K562 (cell line): ENCODE measurements around the gene PPP2R5A. TPM values are rescaled to one million over a fixed set of nuclear protein-coding genes. Genes with fewer than 3 reads are reported as not detected.

Source experiments
- CEBPB ChIP-seq: fragments of 450-650 bp; IDR thresholded peaks from 2 replicates; pipeline ENCODE4 v1.6.1; 2016; ENCODE audit warnings: missing genetic modification characterization, missing compliant biosample characterization
- E4F1 ChIP-seq: fragments of 250-450 bp; sonication (Bioruptor Pico); IDR thresholded peaks from 2 replicates; pipeline ENCODE4 v1.5.0; 2021; ENCODE audit warnings: mild to moderate bottlenecking, borderline replicate concordance
- EHMT2 ChIP-seq: fragments of 450-650 bp; IDR thresholded peaks from 2 replicates; pipeline ENCODE4 v1.6.1; 2018; ENCODE audit warnings: antibody characterized with exemption
- FOXJ2 ChIP-seq: fragments of 200-800 bp; sonication (Bioruptor generic); IDR thresholded peaks from 2 replicates; pipeline ENCODE4 v1.6.1; 2016; ENCODE audit warnings: missing genetic modification characterization, missing compliant biosample characterization
- HDAC3 ChIP-seq: fragments of 450-650 bp; IDR thresholded peaks from 2 replicates; pipeline ENCODE4 v1.6.1; 2018; ENCODE audit warnings: borderline replicate concordance, mild to moderate bottlenecking, moderate library complexity; ENCODE audit not compliant: partially characterized antibody
- HSF4 ChIP-seq: fragments of 250-450 bp; sonication (Bioruptor Pico); IDR thresholded peaks from 2 replicates; pipeline ENCODE4 v2.1.2; 2022; ENCODE audit warnings: mild to moderate bottlenecking, moderate library complexity, borderline replicate concordance
- NCOA2 ChIP-seq, 2 experiments: fragments of 450-650 bp; IDR thresholded peaks; 2 replicates each; pipeline ENCODE4 v1.6.1; 2018; ENCODE audit warnings: mild to moderate bottlenecking in 2 of 2, moderate library complexity in 1 of 2; ENCODE audit not compliant: partially characterized antibody in 2 of 2
- NFATC3 ChIP-seq: fragments of 450-650 bp; IDR thresholded peaks from 2 replicates; pipeline ENCODE4 v1.6.1; 2017; ENCODE audit warnings: mild to moderate bottlenecking
- NR2C1 ChIP-seq, 2 experiments: fragments of 450-650 bp; IDR thresholded peaks; 2 replicates each; pipeline ENCODE4 v1.6.1; 2017; ENCODE audit warnings: mild to moderate bottlenecking in 2 of 2, antibody characterized with exemption in 1 of 2, inconsistent platforms in 1 of 2, missing compliant biosample characterization in 1 of 2, missing genetic modification characterization in 1 of 2
- NR2F6 ChIP-seq: fragments of 450-650 bp; formaldehyde crosslinking; IDR thresholded peaks from 2 replicates; pipeline ENCODE4 v1.4.0; 2020; ENCODE audit warnings: mild to moderate bottlenecking
- POLR2B ChIP-seq: fragments of 450-650 bp; IDR thresholded peaks from 2 replicates; pipeline ENCODE4 v1.6.1; 2018; ENCODE audit warnings: low read depth; ENCODE audit not compliant: partially characterized antibody
- POLR2H ChIP-seq: IDR thresholded peaks from 2 replicates; pipeline ENCODE4 v1.6.1; 2016; ENCODE audit warnings: missing genetic modification characterization, low read depth, mild to moderate bottlenecking, control low read depth, missing compliant biosample characterization, moderate library complexity
- RBM22 ChIP-seq: fragments of 200-400 bp; formaldehyde crosslinking; IDR thresholded peaks from 2 replicates; pipeline ENCODE4 v1.6.1; 2018; ENCODE audit warnings: low read length, low read depth; ENCODE audit not compliant: poor library complexity, severe bottlenecking
- SMAD4 ChIP-seq: fragments of 250-450 bp; sonication (Bioruptor Pico); conservative IDR thresholded peaks from 2 replicates; pipeline ENCODE4 v1.8.0; 2021; ENCODE audit warnings: inconsistent platforms, mild to moderate bottlenecking, moderate library complexity
- SMARCE1 ChIP-seq: fragments of 450-650 bp; IDR thresholded peaks from 2 replicates; pipeline ENCODE4 v1.7.1; 2016; ENCODE audit warnings: mild to moderate bottlenecking
- ZBTB26 ChIP-seq: fragments of 450-650 bp; formaldehyde crosslinking; IDR thresholded peaks from 2 replicates; pipeline ENCODE4 v1.4.0; 2022; ENCODE audit warnings: missing genetic modification characterization
- ZFP30 ChIP-seq: fragments of 250-450 bp; sonication (Bioruptor Pico); IDR thresholded peaks from 2 replicates; pipeline ENCODE4 v1.8.0; 2022; ENCODE audit warnings: moderate library complexity, mild to moderate bottlenecking, inconsistent platforms, borderline replicate concordance
- ZHX1 ChIP-seq: fragments of 150-350 bp; conservative IDR thresholded peaks from 2 replicates; pipeline ENCODE4 v1.6.1; 2014; ENCODE audit warnings: low read length
- polyA plus RNA-seq, 8 experiments: library from polyadenylated mRNA; depleted of rRNA in 4 of 8; stranded (reverse) in 5 of 8; unstranded in 3 of 8; fragments of >200 nt; fragmentation: Nextera tagmentation in 2 of 8; fragmentation: Illumina TruSeq in 1 of 8; extraction: Ambion mirVana in 2 of 8; extraction: Trizol in 1 of 8; gene quantifications; 2 replicates each; pipeline versions ENCODE4 v1.2.1 to v1.2.3, GENCODE V29; 2011 to 2014; ENCODE audit warnings: inconsistent platforms in 1 of 8, missing spikeins in 1 of 8
- total RNA-seq, 7 experiments: library from RNA; depleted of rRNA in 6 of 7; stranded (reverse); fragments of >200 nt in 6 of 7; fragmentation: Illumina TruSeq in 2 of 7; extraction: Trizol in 2 of 7; gene quantifications; 2 replicates each; pipeline versions ENCODE4 v1.2.1 to v1.2.3, GENCODE V29; 2011 to 2021; ENCODE audit warnings: low replicate concordance in 1 of 7

PPP2R5A gene
- total and polyA plus RNA-seq, 9 of the 15 experiments (the other 6 are each of a cell fraction or from before 2014, with no cell fraction given): 26.9 to 106 (median 64.3) TPM

DNA sequence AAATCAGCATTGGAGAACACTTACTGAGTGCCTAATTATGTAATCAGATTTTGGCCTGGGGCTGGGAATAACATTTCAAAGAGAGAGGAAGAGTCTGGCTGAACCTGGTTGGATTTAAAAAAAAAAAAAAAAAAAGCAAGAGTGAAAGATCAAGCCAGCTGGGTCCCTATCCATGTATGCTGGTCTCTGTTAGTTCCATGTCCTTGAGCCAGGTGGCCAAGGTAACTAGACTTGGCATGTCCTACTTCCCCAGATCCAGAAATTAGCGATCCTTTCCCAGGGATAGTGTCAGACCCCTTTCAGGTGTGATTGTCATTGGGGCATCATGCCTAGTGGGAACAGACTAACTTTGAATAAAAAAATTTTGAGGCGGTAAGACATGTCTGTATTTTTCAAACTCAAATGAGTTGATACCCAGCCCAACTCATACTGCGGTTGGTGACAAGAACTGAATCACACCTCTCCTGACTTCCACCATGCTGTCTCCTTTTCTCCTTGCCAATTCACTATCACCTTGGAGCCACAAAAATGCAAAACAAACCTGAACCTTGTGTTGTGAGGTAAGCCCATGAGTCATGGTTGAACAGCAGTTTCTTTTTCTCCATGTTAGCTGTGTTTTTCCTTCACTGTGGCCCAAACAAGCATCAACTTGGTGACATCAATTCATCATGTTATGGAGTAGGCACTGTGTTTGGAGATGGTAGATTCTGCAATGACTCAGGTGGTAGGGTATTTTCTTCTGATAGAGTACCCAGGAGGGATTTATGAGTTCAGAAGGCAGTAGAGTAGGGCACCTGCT, 24.5 kb upstream of the PPP2R5A start (continued):
- TF ChIP-seq ZBTB26 (CRISPR knock-in tag) (no peak), NR2C1 (IDR thresholded peaks at IDR 0.05) (no peak), NR2C1 (tag; IDR thresholded peaks at IDR 0.05) (no peak), E4F1 (CRISPR knock-in tag) (no peak), ZHX1 (no peak), ZFP30 (CRISPR knock-in tag) (no peak), SMARCE1 (0 out of 2 replicates have a peak, but pooled peaks have one; percentile 10), RBM22 (no peak), HDAC3 (no peak), POLR2B (no peak), FOXJ2 (0 out of 2 replicates have a peak, but pooled peaks have one; percentile 10), SMAD4 (CRISPR knock-in tag) (no peak), HSF4 (no peak), NFATC3 (no peak), POLR2H (tag) (no peak), CEBPB (no peak), EHMT2 (peak; percentile 45; the same call in 1 of the 2 replicates), NCOA2 (IDR thresholded peaks at IDR 0.05; ENCODE audit: partially characterized antibody in 2 of 2) (no peak), NR2F6 (CRISPR knock-in tag) (no peak)
